H4 (cell line): ENCODE data around the gene ENKD1. TPM values are rescaled to one million over a fixed set of nuclear protein-coding genes. Genes with fewer than 3 reads are reported as not detected.
"Not testable (repeated sequence)": the region's sequence is repeated elsewhere in the genome, so short reads cannot be mapped to it uniquely, and the experiment has no call there.

Experiments used
- DNase-seq: peaks from one replicate; pipeline ENCODE4 v3.0.0-alpha.2; 2015; ENCODE audit warnings: low spot score
- total RNA-seq: library from RNA; depleted of rRNA; stranded (reverse); fragments of >200 nt; shearing (Covaris generic); gene quantifications from 2 replicates; pipeline ENCODE4 v1.2.3, GENCODE V29; 2014; rRNA removed

Gene ENKD1, protein sequence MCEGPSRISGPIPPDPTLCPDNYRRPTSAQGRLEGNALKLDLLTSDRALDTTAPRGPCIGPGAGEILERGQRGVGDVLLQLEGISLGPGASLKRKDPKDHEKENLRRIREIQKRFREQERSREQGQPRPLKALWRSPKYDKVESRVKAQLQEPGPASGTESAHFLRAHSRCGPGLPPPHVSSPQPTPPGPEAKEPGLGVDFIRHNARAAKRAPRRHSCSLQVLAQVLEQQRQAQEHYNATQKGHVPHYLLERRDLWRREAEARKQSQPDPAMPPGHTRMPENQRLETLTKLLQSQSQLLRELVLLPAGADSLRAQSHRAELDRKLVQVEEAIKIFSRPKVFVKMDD
- 5.6 and 6.6 TPM in 2 replicates for total RNA-seq

DNA sequence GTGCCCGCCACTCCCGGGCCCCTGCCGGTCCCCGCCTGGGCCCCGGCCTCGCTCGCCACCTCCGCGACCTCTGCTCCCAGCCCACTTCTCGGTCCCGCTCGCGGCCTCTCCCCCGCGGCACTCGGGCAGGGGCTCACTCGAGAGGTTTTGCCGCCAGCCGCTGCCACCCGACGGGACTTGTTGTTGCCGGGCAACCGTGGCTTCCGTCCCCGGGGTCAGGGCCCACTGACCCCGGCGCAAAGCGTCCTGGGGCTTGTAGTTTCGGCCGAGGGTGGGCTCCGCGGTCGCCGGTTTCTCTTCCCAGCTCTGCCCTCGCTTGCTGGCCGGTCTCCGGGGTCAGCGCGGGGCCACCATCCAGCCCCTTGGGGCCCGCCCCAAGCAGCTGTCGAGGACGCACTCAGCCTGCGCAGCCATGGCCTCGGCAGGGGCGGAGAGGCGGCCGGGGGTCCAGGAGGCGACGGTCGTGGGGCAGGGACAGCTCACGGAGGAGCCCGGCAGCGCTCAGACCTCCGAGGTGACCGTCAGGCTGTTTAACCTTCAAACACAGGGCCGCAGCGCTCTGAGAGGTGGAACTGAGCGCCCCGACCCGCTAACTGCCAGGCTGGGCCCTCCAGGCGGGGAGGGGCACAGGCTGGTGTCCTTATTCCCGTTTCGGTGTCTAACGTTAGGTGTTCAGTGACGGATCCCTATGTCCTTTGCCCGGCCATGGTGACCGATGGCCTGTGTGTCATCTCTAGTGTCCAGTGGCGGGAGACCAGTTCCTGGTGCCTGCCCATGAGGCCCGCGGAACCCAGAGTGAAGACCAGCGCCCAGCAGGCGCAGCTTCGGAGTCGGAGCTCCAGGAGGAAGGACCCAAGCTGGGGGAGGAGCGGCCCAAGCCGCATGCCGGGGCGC, at the start of gene ENKD1, which contains the start of gene C16orf86:
Gene ENKD1 (minus strand): TSS at position 192 of the 894 bp plus-strand sequence. CDS start 308 bp downstream, outside the sequence.
Gene C16orf86 (plus strand): TSS at position 256 of the 894 bp plus-strand sequence. CDS start 157 bp downstream, at position 413.
- peak; percentile 44 for DNase-seq

DNA sequence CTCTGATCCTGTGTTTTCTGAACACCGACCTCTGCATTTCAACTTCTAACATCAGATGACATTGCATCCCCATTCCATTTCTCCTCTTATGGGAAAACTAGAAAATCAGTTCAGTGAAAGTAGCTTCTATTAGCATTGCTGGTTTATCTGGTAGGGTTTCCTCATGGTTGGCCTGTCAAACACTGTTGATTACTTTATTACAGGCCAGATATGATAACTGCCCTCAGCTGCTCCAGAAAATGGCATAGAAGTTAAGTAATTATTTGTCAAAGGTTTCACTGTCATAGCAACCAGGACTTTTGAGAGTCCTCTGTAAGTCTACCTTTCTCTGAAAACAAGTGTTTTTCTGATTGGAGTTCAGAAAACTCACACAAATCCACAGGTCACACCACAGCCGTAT, 49.5 kb upstream of the ENKD1 start:
- no peak for DNase-seq

DNA sequence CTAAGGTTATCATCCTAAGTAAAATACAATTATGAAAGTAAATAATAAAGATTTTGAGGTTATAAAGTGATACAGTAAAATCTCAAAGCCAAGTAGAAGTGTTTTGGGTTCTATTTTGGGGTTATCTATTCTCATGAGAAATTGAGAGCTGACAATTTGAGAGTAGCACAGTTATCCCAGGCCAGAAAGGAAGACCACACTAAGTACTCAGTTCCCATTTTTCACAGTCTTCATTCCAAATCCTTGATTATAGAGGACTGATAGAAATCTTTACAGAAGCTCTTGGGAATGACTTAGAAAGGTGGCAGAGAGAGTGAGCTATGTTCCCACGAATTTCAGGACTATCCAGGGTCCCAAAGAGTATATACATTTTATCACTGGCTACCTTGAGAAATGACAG, 48.0 kb upstream of the ENKD1 start:
- DNase-seq, result no peak

DNA sequence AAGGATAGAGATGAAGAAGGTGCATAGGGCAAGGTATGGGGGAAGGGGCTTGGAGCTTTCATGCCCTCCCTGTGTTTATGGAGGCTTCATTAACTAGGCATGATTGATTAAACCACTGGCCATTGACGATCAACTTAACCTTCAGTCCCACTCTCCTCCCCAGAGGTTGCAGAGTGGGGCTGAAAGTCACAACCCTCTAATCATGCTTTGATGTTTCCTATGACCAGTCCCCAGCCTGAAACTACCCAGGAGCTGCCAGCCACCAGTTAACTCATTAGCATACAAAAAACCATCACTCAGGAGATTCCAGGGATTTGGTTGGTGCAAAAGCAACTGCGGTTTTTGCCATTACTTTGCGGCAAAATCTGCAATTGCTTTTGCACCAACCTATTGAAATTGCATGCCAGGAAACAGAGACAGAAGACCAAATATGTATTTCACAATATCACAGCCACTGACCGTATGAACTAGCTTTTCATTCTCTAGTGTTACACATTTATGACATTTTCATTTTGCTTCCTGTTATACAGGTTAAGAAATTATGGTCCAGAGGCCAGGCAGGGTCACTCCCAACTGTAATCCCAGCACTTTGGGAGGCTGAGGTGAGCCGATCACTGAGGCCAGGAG, 47.2 kb upstream of the ENKD1 start:
- DNase-seq, result no peak

DNA sequence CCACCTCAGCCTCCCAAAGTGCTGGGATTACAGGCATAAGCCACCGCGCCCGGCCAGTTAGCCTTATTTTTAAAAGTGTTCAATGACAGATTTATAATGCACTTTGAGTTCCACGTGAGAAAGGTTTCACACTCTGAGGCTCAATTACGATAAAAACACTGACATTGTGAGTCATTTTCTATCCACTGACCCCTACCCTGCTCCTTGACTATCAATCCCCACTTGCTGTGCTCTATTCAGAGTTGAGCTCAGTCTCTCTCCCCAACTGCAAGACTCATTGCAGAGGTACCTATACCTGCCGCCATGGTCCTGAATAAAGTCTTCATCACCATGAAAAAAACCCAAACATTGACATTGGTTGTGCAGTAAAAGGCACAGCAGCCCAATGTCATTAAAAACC, 44.1 kb upstream of the ENKD1 start:
- no peak for DNase-seq

DNA sequence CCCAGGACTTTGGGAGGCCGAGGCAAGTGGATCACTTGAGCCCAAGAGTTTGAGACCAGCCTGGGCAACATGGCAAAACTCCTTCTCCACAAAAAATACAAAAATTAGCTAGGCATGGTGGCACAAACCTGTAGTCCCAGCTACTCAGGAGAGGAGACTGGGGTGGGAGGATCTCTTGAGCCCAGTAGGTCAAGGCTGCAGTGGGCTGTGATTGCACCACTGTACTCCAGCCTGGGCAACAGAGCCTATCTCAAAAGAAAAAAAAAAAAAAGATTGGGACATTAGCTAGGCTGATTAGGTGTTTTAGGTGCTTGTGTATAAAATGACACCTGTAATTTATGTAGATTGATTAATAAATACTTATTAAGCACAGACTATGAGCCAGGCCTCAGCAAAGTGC, 42.5 kb upstream of the ENKD1 start:
- DNase-seq, result no peak

DNA sequence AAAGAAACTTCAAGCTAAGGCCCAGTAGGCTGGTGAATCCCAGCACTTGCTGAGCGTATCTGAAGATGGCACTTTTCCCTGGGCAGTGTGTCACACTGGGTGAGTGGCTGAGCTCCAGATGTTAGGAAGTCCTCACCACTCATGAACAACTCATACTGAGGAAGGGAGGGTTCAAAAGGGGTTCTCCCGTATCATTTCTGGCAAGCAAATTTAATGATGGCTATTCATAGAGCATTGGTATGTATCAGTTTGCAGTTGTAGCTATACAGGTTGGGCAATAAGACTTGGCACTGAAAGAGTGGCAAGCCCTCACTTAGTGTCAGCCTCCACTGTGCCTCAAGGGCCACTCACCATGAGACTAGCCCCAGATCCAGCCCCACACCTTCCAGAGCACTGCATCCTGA, 41.8 kb upstream of the ENKD1 start:
- DNase-seq, result no peak

DNA sequence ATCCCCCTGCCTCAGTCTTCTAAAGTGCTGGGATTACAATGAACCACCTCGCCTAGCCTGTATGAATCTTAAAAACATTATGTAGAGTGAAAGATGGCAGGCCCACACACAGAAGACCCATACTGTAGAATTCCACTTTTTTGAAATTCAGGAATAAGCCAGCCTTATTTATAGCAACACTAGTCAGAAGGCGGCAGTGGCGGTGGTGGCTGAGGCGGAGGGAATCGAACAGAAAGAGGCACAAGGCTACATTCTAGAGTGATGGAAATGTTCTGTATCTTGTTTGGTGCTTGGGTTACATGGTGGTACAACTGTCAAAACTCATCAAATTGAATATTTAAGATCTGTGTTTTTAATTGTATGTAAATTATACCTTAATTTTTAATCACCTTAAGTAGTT, 41.2 kb upstream of the ENKD1 start:
- DNase-seq, result no peak

DNA sequence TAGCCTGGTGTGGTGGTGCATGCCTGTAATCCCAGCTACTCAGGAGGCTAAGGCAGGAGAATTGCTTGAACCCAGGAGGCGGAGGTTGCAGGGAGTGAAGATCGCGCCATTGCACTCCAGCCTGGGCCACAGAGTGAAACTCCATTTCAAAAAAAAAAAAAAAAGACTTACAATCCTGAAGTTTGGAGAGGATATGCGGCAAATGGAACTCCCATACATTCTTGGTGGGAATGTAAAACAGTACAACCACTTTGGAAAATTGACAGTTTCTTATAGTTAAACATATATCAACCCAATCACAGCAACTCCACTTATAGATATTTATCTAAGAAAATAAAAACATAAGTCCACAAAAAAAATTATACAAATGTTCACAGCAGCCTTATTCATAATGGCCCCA, 40.7 kb upstream of the ENKD1 start:
- no peak for DNase-seq

DNA sequence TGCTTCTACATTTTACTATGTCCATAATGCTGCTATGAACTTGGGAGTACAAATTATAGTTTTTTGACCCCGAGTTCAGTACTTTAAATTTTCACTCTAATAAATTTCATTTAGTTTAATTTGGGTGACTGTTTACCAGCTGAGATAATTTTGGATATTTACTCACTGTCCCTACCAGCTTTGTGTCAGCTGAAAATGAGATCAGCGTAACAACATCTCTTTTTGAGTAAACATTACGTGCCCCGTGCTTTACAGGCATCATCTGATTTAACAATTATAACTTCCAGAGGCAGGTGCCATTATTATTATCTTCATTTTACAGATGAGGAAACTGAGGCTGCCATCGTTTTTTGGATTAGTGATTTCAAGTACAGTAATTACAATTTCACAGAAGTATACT, 37.6 kb upstream of the ENKD1 start:
- no peak for DNase-seq

DNA sequence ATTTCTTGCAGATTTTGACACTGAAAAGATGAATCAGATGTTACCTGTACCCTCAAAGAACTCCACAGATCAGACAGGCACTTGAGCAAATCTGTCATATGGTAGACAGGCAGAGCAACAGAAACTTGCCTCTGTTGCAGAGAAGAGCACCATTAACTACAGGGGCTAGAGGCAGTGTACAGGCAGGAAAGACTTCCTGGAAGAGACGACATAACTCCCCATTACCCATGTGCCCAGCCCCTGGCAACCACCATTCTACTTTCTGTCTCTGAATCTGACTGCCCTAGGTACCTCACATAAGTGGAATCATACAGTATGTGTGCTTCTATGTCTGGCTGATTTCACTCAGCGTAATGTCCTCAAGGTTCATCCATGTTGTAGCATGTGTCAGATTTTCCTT, 37.1 kb upstream of the ENKD1 start:
- no peak for DNase-seq

DNA sequence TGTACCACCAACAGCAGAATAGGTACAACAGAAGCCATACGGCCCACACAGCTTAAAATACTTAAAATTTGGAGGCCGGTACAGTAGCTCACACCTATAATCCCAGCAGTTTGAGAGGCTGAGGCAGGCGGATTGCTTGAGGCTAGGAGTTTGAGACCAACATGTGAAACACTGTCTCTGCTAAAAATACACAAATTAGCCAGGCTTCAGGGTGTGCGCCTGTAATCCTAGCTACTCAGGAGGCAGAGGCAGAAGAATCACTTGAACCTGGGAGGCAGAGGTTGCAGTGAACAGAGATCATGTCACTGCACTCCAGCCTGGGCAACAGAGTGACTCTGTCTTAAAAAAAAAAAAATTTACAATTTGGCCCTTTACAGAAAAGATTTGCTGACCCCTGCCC, 35.6 kb upstream of the ENKD1 start:
- DNase-seq, result no peak

DNA sequence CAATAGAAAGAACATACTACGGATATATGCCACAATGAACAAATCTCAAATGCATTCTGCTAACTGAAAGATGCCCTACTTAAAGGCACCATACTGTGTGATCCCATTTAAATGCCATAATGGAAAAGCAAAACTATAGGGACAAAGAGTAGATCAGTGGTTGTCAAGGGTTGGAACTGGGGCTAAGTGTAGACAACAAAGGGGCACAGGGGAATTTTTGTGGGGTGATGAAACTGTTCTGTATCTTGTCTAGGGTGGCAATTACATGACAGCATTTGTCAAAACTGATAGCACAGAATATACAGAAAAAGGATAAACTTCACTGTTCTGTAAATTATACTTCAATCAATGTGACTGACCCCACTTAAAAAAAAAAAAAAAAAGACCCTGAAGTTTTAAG, 34.9 kb upstream of the ENKD1 start:
- no peak for DNase-seq

DNA sequence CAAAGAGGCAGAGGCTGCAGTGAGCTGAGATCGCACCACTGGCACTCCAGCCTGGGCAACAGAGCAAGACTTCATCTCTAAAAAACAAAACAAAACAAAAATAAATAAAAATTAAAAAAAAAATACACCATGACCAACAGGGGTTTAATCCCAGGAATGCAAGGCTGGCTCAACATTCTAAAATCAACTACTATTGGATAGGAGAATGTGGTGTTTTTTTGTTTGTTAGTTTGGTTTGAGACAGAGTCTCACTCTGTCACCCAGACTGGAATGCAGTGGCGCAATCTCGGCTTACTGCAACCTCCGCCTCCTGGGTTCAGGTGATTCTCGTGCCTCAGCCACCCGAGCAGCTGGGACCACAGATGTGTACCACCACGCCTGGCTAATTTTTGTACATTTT, 32.7 kb upstream of the ENKD1 start:
- DNase-seq, result no peak

DNA sequence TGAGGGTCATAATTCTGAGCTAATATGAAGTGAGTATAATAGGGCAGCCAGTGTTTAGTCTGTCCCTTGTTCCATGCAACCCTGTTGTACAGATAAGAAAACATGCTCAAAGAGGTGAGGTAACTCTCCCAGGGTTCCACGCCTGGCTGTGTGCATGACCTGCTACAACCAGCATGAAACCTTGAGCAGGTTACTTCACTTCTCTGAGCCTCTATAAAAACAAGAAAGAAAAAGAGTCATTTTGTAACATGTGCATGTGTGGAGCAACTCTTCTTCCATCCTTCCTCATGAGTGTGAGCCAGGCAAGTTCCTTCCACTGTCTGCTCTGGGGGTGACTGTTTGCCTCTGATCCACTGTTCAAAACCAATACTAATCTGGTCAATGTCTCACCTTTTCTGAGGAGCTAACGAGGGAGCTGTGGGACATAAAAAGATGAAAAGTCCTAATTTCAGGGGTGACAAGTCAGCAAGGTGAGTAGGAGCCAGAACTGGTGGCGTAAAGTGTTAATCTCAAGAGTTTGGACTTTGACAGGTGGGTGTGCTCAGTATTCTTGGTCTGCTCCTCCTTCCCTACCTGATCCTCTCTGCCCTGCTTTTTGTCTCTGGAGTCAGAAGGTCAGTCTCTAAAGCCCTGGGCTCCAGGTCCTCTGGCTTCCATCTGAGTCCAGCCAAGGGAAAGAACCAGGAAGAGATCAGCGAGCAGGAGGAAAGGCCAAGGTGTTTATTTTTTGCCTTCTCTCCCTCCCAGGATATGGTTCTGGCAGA, 31.1 kb upstream of the ENKD1 start:
- no peak for DNase-seq

DNA sequence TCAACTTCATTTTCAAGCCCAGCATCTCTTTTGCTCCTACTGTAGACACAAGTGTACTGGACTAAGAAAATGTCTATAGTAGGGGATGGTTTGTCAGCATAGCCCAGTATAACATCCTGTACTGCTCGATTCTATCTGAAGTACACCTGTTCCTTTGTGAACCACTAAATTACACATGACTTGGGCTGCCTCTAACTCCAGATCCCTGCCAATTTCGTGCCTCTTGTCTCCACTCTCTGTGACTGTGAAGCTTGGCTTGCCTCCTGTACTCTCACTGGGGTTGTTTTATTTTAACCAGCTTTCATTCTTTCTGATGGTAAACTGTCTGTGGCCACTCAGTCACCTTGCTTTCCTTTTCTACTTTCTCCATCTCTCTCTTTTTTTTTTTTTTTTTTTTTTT, 28.1 kb upstream of the ENKD1 start:
- DNase-seq, result no peak

DNA sequence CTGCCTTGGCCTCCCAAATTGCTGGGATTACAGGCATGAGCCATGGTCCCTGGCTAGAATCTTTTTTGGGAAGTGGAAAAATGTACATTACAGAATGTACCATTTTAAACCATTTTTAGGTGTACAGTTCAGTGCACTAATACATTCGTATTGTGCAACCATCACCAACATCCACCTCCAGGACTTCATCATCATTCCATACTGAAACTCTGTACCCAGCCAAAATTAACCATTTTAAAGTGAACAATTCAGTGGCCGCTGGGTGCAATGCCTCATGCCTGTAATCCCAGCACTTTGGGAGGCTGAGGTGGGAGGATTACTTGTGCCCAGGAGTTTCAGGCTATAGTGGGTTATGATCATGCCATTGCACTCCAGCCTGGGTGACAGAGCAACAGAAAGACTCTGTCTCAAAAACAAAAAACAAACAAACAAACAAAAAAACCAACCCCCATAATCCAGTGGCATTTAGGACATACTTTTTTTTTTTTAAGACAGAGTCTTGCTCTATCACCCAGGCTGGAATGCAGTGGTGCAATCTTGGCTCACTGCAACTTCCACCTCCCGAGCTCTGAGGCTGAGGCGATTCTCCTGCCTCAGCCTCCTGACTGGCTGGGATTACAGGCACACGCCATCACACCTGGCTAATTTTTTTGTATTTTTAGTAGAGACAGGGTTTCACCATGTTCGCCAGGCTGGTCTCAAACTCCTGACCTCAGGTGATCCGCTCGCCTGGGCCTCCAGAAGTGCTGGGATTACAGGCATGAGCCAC, 27.2 kb upstream of the ENKD1 start:
- DNase-seq, result not testable (repeated sequence)

DNA sequence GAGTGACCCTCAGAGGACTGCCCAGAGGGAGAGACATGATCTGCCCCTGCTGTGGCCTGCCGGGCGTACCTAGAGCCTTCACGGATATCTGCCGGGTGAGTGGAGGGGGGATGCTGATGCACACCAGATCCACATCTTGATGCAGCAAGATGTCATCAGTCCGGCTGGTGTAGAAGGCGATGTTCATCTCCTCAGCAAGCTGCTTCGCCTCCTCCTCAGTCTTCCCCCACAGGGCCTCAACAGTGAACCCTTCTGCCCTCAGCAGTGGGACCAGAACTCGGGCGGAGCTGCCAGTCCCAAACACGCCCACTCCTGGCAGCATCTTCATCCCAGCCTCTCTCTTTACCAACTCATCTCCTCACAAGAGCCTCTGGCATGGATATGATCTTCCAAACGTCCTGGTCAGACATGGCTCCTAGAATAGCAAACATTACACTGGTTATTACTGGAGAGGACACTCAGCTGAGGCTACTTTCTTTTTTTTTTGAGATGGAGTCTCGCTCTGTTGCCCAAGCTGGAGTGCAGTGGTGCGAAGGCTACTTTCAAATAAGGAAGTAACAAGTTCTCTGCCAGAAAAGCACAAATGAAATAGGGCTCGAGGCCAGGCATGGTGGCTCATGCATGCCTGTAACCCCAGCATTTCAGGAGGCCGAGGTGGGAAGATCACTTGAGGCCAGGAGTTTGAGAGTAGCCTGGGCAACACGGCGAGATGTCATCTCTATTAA, 19.0 kb upstream of the ENKD1 start:
- no peak for DNase-seq

DNA sequence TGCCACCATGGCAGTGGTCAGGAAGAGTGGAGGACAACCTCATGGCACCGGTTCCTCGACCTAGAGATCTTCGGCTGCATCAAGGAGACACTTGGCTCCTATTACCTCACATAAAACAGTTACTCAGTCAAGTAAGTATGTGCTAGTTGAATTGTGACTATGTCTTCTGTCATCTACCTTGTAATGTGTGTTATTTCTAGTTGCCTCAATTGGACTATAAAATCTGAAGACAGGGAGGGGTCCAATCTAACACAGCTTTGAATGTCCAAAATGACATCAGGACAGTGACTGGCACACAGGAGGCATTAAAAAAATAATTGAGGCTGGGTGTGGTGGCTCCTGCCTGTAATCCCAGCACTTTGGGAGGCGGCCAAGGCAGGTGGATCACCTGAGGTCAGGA, 17.2 kb upstream of the ENKD1 start:
- DNase-seq, result no peak
